IPS-15b (cell line): ENCODE measurements around the gene SNX27.
"Not testable (repeated sequence)": the region's sequence is repeated elsewhere in the genome, so short reads cannot be mapped to it uniquely, and the experiment has no call there.

Experiments
- H3K27me3 ChIP-seq: one replicate; pipeline ENCODE4 v1.6.1; 2013; ENCODE audit warnings: low read length; ENCODE audit not compliant: control insufficient read depth, insufficient read depth
- H3K36me3 ChIP-seq: one replicate; pipeline ENCODE4 v1.6.1; 2013; ENCODE audit warnings: low read length; ENCODE audit not compliant: control insufficient read depth, insufficient read depth
- H3K4me1 ChIP-seq: one replicate; pipeline ENCODE4 v1.6.1; 2013; ENCODE audit warnings: mild to moderate bottlenecking, low read length; ENCODE audit not compliant: control insufficient read depth, insufficient read depth
- H3K4me3 ChIP-seq: one replicate; pipeline ENCODE4 v1.5.1; 2013; ENCODE audit warnings: low read depth, low read length
- H3K9ac ChIP-seq: one replicate; pipeline ENCODE4 v1.6.1; 2013; ENCODE audit warnings: low read depth, mild to moderate bottlenecking, low read length
- H3K9me3 ChIP-seq: one replicate; pipeline ENCODE4 v1.6.1; 2013; ENCODE audit warnings: mild to moderate bottlenecking, low read length; ENCODE audit not compliant: control insufficient read depth, insufficient read depth

SNX27 gene

DNA sequence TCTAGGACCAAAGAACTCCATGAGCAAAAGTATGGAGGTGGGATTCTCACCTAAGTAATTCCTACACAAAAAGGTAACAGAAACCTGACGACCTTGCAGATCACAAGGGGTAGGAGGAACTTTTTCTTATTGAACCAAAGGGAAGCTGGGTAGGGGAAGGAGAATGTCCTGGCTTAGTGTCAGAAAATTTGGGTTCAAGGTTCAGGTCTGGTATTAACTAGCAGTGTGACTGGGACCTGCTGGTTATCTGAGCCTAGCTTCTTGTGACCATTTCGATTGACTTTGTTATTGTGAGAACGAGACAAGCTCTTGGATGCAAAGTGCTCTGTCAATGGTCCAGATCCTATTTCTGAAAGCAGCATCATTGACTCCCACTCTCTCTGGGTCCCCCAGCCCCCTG is 5.0 kb upstream of the SNX27 start:
- Histone ChIP-seq H3K36me3 (no peaks in the 10 kb centered on the region), H3K4me3 (no peak overlapping the region), H3K9me3 (no peaks in the 10 kb centered on the region), H3K9ac (no peak overlapping the region), H3K27me3 (no peaks in the 10 kb centered on the region), H3K4me1 (no peaks in the 10 kb centered on the region)

DNA sequence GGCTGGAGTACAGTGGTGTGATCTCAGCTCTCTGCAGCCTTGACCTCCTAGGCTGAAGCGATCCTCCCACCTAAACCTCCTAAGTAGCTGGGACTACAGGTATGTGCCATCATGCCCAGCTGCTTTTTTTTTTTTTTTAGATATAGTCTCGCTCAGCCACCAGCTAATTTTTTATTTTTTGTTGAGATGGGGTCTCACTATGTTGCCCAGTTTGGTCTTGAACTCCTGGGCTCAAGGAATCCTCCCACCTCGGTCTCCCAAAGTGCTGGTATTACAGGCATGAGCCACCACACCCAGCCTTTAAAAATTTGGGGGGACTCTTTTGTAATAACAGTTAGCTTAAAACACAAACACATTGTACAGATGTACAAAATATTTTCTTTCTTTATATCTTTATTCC is 1.7 kb upstream of the SNX27 start:
- no peaks in the 10 kb centered on the region for H3K27me3 ChIP-seq
- H3K4me3 ChIP-seq = no peak overlapping the region
- no peaks in the 10 kb centered on the region for H3K4me1 ChIP-seq
- H3K9me3 ChIP-seq = no peaks in the 10 kb centered on the region
- no peak overlapping the region for H3K9ac ChIP-seq
- H3K36me3 ChIP-seq = no peaks in the 10 kb centered on the region

GRCh38 chr1:151611288-151611790 is 511 bp upstream of the SNX27 start:
- no peaks in the 10 kb centered on the region for H3K27me3 ChIP-seq
- H3K4me3 ChIP-seq = no peak overlapping the region
- no peaks in the 10 kb centered on the region for H3K9me3 ChIP-seq
- no peaks in the 10 kb centered on the region for H3K4me1 ChIP-seq
- H3K9ac ChIP-seq = no peak overlapping the region
- no peaks in the 10 kb centered on the region for H3K36me3 ChIP-seq

DNA sequence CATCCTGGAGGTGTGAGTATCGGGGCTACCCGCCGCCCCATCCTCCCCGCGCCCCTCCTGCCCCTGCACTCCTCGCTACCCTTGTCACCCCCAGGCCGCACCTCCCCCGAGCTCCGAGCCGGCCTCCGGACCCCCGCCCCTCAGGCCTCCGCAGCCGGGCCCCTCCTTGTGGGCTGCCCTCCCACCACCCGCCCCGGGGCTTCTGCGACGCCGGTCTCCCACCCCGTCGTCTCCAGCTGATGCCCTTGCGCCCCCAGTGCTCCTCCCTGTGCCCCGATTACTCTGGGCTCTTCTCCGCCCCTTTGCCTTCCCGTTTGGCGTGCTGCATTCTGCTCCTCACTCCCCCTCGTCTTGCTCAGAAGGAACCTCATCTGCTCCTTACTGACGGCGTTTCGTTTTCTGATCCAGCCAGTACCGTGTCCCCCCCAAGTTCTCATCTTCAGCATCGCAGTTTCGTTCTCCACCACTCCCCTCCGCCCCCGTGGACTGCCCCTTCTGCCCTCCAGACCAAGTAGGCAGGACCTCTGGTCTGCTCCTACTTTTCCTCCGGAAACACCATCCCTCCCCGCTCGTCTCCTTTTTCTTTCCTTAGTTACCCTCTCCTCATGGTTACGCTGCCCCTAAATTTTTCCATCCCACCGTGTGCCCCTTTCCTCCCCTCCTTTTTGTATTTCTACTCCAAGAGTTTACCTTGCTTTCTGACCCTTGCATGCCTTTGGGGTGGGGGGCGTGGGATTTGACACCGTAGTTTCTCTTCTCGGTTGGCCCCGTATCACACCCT is 841 bp downstream of the SNX27 start:
- Histone ChIP-seq H3K36me3 (no peaks in the 10 kb centered on the region), H3K27me3 (no peaks in the 10 kb centered on the region), H3K4me1 (no peaks in the 10 kb centered on the region)

GRCh38 chr1:151613282-151613780 is 1.5 kb downstream of the SNX27 start:
- Histone ChIP-seq H3K9ac (no peak overlapping the region), H3K9me3 (no peaks in the 10 kb centered on the region), H3K4me3 (peak overlapping the region; percentile 98), H3K27me3 (no peaks in the 10 kb centered on the region), H3K4me1 (no peaks in the 10 kb centered on the region), H3K36me3 (no peaks in the 10 kb centered on the region)

More for the DNA sequence above, 841 bp downstream of the SNX27 start:
- peak overlapping the region; percentile 57 for H3K9ac ChIP-seq
- peak overlapping the region; percentile 98 for H3K4me3 ChIP-seq
- no peaks in the 10 kb centered on the region for H3K9me3 ChIP-seq

DNA sequence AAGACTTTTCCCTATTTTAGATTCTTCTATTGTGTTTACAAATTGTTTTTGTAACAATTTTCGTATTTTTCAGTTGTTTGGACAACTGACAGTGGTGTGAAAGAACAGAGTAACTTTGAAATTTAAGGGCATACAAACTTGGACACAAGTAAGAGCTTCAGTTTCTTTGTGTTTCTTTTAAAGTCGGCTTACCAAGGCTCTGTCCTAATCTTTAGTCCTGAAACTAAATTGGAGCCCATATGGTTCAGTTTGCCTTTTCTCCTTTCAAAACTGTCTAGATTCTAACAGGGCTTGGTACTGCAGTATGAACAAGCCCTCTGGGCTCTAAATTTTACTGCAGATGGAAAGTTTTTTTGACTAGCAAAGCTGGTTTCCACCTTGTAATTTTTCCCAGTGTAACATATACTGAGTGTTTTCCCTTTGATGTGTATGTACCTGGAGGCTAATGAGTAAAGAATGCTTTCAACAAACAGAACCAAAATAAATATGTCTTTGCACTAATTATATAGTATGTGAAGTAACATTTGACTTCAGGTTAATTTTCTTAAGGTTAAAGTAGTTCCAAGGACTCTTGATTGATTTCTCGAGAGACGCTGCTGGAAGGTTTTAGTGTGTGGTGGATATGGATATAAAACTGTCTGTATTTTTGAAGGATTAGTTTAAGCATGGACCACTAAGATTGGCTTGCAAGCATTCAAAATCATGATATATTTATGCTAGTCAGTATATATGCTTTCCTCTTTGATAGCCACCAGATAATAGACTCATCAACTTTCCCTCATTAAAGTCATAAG is 4.1 kb downstream of the SNX27 start:
- Histone ChIP-seq H3K36me3 (no peaks in the 10 kb centered on the region), H3K4me1 (peaks cover 5% of the 10 kb centered on the region), H3K4me3 (no peak overlapping the region), H3K9ac (no peak overlapping the region), H3K27me3 (no peaks in the 10 kb centered on the region), H3K9me3 (no peaks in the 10 kb centered on the region)

DNA sequence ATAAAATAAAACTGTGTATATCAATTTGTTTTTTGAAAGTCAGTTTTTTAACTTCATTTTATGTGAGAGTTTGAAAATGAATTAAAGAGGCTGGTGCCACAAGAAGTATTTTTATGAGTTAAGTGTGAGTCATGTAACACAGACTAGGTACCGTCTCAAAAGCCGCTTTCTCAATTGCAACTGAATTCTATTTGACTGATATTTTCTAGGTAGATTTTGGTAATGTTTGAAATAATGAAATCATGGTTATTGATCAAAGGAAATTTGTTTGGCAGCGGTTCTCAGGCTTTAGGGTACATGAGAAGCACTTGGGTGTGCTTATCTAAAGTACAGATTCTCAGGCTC is 4.6 kb downstream of the SNX27 start:
- H3K4me1 ChIP-seq = peaks cover 5% of the 10 kb centered on the region
- no peaks in the 10 kb centered on the region for H3K36me3 ChIP-seq
- H3K9ac ChIP-seq = no peak overlapping the region
- H3K9me3 ChIP-seq = no peaks in the 10 kb centered on the region
- H3K27me3 ChIP-seq = no peaks in the 10 kb centered on the region
- H3K4me3 ChIP-seq = no peak overlapping the region

- Histone ChIP-seq H3K4me1 (peaks cover 5% of the 10 kb centered on the region), H3K36me3 (no peaks in the 10 kb centered on the region), H3K9me3 (no peaks in the 10 kb centered on the region), H3K27me3 (no peaks in the 10 kb centered on the region), H3K9ac (no peak overlapping the region), H3K4me3 (no peak overlapping the region)
Measured at GRCh38 chr1:151618003-151618402, 6.2 kb downstream of the SNX27 start.

GRCh38 chr1:151618470-151618869 is 6.6 kb downstream of the SNX27 start:
- no peaks in the 10 kb centered on the region for H3K27me3 ChIP-seq
- H3K4me1 ChIP-seq = peaks cover 5% of the 10 kb centered on the region
- H3K4me3 ChIP-seq = no peak overlapping the region
- H3K9ac ChIP-seq = no peak overlapping the region
- no peaks in the 10 kb centered on the region for H3K9me3 ChIP-seq
- no peaks in the 10 kb centered on the region for H3K36me3 ChIP-seq

GRCh38 chr1:151618996-151619395 is 7.1 kb downstream of the SNX27 start:
- not testable (repeated sequence) for H3K27me3 ChIP-seq, H3K36me3 ChIP-seq, H3K4me3 ChIP-seq, H3K9me3 ChIP-seq, H3K9ac ChIP-seq, H3K4me1 ChIP-seq

GRCh38 chr1:151619489-151620093 is 7.7 kb downstream of the SNX27 start:
- Histone ChIP-seq H3K9ac (no peak overlapping the region), H3K4me3 (no peak overlapping the region), H3K27me3 (no peaks in the 10 kb centered on the region), H3K9me3 (no peaks in the 10 kb centered on the region), H3K4me1 (peaks cover 5% of the 10 kb centered on the region), H3K36me3 (no peaks in the 10 kb centered on the region)
